HuH-7 (cell line): ENCODE measurements around the gene MAP7D1.
A peak's percentile ranks its signal among the peaks of the same experiment; 100 is the strongest.

Experiments used
- DNase-seq: peaks from one replicate; pipeline ENCODE4 v3.0.0; 2011; ENCODE audit warnings: low spot score

The MAP7D1 gene

GRCh38 chr1:36126797-36127500 lies 29.0 kb upstream of the MAP7D1 start:
- DNase-seq = peak; percentile 8

GRCh38 chr1:36128126-36128904 lies 27.6 kb upstream of the MAP7D1 start:
- DNase-seq = no peak

GRCh38 chr1:36128905-36129206 lies 27.1 kb upstream of the MAP7D1 start:
- no peak for DNase-seq

GRCh38 chr1:36132029-36132428 lies 23.9 kb upstream of the MAP7D1 start:
- no peak for DNase-seq

GRCh38 chr1:36133484-36133883 lies 22.5 kb upstream of the MAP7D1 start:
- no peak for DNase-seq

- no peak for DNase-seq
These were observed 21.9 kb upstream of the MAP7D1 start for GRCh38 chr1:36134031-36134430.

GRCh38 chr1:36134505-36135329 lies 21.2 kb upstream of the MAP7D1 start:
- DNase-seq = peak; percentile 79

GRCh38 chr1:36135330-36135667 lies 20.7 kb upstream of the MAP7D1 start:
- no peak for DNase-seq

- DNase-seq = no peak
These were observed 20.2 kb upstream of the MAP7D1 start for GRCh38 chr1:36135796-36136195.

GRCh38 chr1:36136535-36136934 lies 19.4 kb upstream of the MAP7D1 start:
- no peak for DNase-seq

- no peak for DNase-seq
These were observed 18.7 kb upstream of the MAP7D1 start for GRCh38 chr1:36137226-36137625.

GRCh38 chr1:36137776-36138175 lies 18.2 kb upstream of the MAP7D1 start:
- DNase-seq = no peak

- no peak for DNase-seq
These were observed 16.4 kb upstream of the MAP7D1 start for GRCh38 chr1:36139521-36139920.

GRCh38 chr1:36142121-36142520 lies 13.8 kb upstream of the MAP7D1 start:
- no peak for DNase-seq

- DNase-seq = no peak
These were observed 12.5 kb upstream of the MAP7D1 start for GRCh38 chr1:36143424-36143823.

GRCh38 chr1:36144413-36144812 lies 11.5 kb upstream of the MAP7D1 start:
- no peak for DNase-seq

GRCh38 chr1:36148821-36149236 lies 7.1 kb upstream of the MAP7D1 start:
- no peak for DNase-seq

GRCh38 chr1:36149237-36149972 lies 6.6 kb upstream of the MAP7D1 start, which contains the start of gene TRAPPC3:
TSS of gene TRAPPC3 (minus strand) at chr1:36149486. CDS start at chr1:36149378, 108 bp downstream.
- peak; percentile 96 for DNase-seq

GRCh38 chr1:36149973-36150295 lies 6.0 kb upstream of the MAP7D1 start:
- no peak for DNase-seq

GRCh38 chr1:36150296-36151133 lies 5.4 kb upstream of the MAP7D1 start:
- peak; percentile 89 for DNase-seq

- DNase-seq = no peak
These were observed 4.7 kb upstream of the MAP7D1 start for GRCh38 chr1:36151134-36151844.
